DMS114 treated with DMSO at 0.1 percent for 48 hours (cell line): ENCODE measurements around the gene ST3GAL2.
A peak's percentile ranks its signal among the peaks of the same experiment; 100 is the strongest.
"Not testable (repeated sequence)": the region's sequence is repeated elsewhere in the genome, so short reads cannot be mapped to it uniquely, and the experiment has no call there.

Experiments
- DNase-seq: peaks from one replicate; lab custom pipeline; 2025; ENCODE audit not compliant: unreplicated experiment; lab: John Stamatoyannopoulos, UW

ST3GAL2 gene

DNA sequence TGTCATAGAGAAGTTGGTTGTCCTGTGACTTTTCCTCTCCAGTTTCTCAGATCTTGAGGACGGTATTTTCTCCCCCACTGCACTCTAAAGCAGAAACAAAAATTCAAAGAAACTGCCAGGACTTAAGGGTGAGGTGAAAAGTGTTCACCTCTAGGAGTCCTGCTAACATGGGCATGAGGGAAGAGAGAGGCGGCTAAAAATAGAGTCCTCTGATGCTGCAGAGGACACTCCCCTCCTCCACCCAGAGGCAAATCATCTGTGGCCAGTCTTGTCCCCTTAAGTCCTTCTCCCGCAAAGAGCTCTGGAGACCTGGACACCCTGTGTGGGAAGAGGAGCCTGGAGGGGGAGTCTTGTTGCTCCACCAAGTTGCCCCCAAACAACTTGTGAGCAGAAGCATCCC is 96.9 kb downstream of the ST3GAL2 start:
- DNase-seq = no peak

DNA sequence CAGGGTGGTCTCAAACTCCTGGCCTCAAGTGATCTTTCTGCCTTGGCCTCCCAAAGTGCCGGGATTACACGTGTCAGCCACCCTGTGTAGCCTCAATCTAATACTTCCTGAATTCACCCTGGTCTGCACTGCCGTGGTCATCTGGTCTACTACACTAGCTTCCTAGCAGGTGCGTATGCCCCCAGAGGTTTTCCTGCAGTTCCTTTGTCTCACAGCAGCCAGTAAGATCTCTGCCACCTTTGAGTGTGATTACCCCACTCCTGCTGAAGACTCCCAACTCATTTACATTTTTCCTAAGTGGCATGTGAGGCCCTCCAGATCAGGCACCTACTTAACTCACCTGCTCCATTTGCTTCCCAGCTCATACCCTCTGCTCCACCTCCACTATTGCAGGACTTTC is 97.3 kb downstream of the ST3GAL2 start:
- DNase-seq = no peak

GRCh38 chr16:70337814-70338213 is 101.1 kb downstream of the ST3GAL2 start:
- DNase-seq = no peak

DNA sequence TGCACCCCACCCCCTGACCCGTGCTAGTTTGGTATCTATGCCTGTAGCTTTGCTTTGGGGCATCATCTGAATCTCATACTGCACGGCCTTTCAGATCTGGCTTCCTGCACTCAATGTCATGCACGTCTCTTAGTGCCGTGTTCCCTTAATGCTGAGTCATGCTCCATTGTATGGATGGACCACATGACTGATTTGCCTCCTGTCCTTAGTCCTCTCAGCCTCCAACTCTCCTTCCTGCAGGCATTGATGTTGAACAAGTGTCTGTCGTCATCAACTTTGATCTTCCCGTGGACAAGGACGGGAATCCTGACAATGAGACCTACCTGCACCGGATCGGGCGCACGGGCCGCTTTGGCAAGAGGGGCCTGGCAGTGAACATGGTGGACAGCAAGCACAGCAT is 106.2 kb downstream of the ST3GAL2 start:
- not testable (repeated sequence) for DNase-seq

- peak; percentile 25 for DNase-seq
Observed at GRCh38 chr16:70331588-70332358, 107.1 kb downstream of the ST3GAL2 start.

GRCh38 chr16:70331091-70331490 is 107.8 kb downstream of the ST3GAL2 start:
- no peak for DNase-seq
